K562 (cell line): ENCODE results near the gene GZMA. TPM values are rescaled to one million over a fixed set of nuclear protein-coding genes. Genes with fewer than 3 reads are reported as not detected.

Source experiments
- CHD4 ChIP-seq: fragments of 200-600 bp; sonication (generic); IDR thresholded peaks from 3 replicates; pipeline ENCODE4 v1.6.1; 2012; ENCODE audit warnings: low read depth, mild to moderate bottlenecking, mixed read lengths, low read length, inconsistent platforms; ENCODE audit not compliant: insufficient read depth, insufficient replicate concordance, poor library complexity, severe bottlenecking
- GATA2 ChIP-seq: sonication (generic); formaldehyde crosslinking; IDR thresholded peaks from 2 replicates; pipeline ENCODE4 v1.4.0; 2020; ENCODE audit warnings: mild to moderate bottlenecking, missing genetic modification reagents
- GATAD2B ChIP-seq: fragments of 450-650 bp; IDR thresholded peaks from 2 replicates; pipeline ENCODE4 v1.6.1; 2017; ENCODE audit warnings: mild to moderate bottlenecking, borderline replicate concordance
- SMAD2 ChIP-seq: fragments of 150-350 bp; IDR thresholded peaks from 2 replicates; pipeline ENCODE4 v1.6.1; 2014; ENCODE audit warnings: low read depth, mild to moderate bottlenecking, low read length
- TAL1 ChIP-seq: fragments of 450-650 bp; IDR thresholded peaks from 2 replicates; pipeline ENCODE4 v1.6.1; 2016; ENCODE audit warnings: mild to moderate bottlenecking
- polyA plus RNA-seq, 8 experiments: library from polyadenylated mRNA; depleted of rRNA in 4 of 8; stranded (reverse) in 5 of 8; unstranded in 3 of 8; fragments of >200 nt; fragmentation: Nextera tagmentation in 2 of 8; fragmentation: Illumina TruSeq in 1 of 8; extraction: Ambion mirVana in 2 of 8; extraction: Trizol in 1 of 8; gene quantifications; 2 replicates each; pipeline versions ENCODE4 v1.2.1 to v1.2.3, GENCODE V29; 2011 to 2014; ENCODE audit warnings: inconsistent platforms in 1 of 8, missing spikeins in 1 of 8
- total RNA-seq, 7 experiments: library from RNA; depleted of rRNA in 6 of 7; stranded (reverse); fragments of >200 nt in 6 of 7; fragmentation: Illumina TruSeq in 2 of 7; extraction: Trizol in 2 of 7; gene quantifications; 2 replicates each; pipeline versions ENCODE4 v1.2.1 to v1.2.3, GENCODE V29; 2011 to 2021; ENCODE audit warnings: low replicate concordance in 1 of 7
- TF ChIP-seq, protein P1 (sequence below): fragments of 250-450 bp; sonication (Bioruptor Pico); IDR thresholded peaks from 2 replicates; pipeline ENCODE4 v1.5.0; 2021; ENCODE audit warnings: mild to moderate bottlenecking, moderate library complexity
- TF ChIP-seq, protein P2 (sequence below): fragments of 250-450 bp; sonication (Bioruptor Pico); IDR thresholded peaks from 2 replicates; pipeline ENCODE4 v1.4.0; 2020; ENCODE audit warnings: mild to moderate bottlenecking

The GZMA gene
- total and polyA plus RNA-seq, 9 of the 15 experiments (the other 6 are each of a cell fraction or from before 2014, with no cell fraction given) = not detected

DNA sequence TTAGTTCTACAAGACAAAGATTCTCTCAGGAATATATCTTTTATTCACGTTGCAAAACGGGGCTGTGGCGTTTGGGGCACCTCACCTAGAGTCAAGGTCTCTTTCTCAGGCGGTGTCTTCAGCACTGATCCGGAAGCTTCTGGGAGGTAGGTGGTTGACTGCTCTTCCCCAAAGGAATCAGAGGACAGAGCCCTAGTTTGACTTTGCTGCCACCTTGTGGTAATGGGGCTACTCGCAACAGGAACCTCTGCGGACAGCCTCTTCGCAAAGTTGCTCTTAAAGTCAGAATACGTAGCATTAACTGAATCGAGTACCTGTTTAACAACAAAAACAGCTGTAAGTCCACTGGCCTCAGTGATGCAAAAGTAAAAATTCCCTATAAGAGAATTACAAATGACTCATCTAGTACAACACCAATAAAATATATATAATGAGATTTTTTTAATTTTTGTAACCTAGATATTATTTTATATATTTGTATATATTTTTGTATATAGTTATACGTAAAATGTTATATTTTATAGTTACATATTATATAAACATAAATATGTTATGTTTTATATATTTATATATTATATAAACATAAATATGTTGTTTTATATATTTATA is 44.2 kb downstream of the GZMA start (continued):
- TF ChIP-seq, protein P1, sequence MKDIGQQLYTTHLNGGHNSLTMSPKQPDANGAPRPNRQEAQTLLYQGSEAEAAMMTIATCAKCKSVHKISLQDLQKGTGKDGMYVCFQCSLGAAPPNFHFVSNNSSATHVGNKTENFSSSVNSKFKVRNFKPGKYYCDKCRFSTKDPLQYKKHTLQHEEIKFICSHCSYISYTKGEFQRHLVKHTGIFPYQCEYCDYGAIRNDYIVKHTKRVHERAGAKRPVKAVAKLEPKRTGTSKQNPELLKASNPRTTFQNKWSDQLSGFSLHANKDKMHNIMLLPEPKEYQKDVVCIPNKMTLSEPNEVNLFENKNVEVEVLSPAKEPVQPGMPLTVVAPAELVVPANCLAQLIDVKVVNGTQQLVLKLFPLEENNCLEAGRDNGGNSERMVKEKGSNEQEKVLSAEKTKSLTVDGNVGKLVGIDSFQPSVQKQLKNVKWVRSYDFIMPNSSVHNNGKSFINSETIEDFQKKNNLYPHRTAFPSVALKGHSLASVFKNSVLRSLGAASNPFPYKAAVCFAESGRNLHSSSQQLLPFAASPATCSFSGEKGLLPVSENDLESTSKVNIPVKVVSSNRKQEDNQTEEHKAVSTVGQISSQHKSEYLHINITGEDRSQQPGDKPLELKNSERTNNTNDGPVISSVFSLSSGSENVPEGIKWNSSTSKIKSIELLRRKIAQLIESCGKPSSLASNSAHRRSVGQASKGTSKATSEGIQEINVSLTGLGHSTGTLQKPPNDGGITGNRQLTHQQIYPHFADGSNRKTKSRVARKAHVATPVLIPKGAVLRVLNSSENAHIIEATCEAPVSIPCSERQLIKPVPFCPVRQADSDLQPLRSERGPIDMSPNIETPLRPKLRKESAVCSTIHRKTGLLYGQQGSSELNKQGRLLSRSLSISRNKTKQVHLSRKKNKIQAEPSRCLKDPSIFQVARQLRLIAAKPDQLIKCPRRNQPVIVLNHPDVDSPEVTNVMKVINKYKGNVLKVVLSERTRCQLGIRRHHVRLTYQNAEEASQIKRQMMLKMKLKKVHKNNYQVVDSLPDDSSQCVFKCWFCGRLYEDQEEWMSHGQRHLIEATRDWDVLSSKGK (CRISPR knock-in tag) = no peak
- TF ChIP-seq SMAD2 (no peak), CHD4 (no peak), GATAD2B (no peak), TAL1 (no peak), GATA2 (no peak)
- TF ChIP-seq, protein P2, sequence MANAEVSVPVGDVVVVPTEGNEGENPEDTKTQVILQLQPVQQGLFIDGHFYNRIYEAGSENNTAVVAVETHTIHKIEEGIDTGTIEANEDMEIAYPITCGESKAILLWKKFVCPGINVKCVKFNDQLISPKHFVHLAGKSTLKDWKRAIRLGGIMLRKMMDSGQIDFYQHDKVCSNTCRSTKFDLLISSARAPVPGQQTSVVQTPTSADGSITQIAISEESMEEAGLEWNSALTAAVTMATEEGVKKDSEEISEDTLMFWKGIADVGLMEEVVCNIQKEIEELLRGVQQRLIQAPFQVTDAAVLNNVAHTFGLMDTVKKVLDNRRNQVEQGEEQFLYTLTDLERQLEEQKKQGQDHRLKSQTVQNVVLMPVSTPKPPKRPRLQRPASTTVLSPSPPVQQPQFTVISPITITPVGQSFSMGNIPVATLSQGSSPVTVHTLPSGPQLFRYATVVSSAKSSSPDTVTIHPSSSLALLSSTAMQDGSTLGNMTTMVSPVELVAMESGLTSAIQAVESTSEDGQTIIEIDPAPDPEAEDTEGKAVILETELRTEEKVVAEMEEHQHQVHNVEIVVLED (CRISPR knock-in tag) = no peak
